SK-N-SH treated with all-trans-retinoic acid at 6 μM for 48 hours (cell line): ENCODE results near the gene NPAS3.

Experiments
- ARNTL ChIP-seq: fragments of 450-650 bp; formaldehyde crosslinking; IDR thresholded peaks from 2 replicates; pipeline ENCODE4 v1.5.0; 2020; ENCODE audit warnings: low read depth, mild to moderate bottlenecking, moderate library complexity, borderline replicate concordance
- RARB ChIP-seq: fragments of 250-450 bp; sonication (Bioruptor Pico); IDR thresholded peaks from 2 replicates; pipeline ENCODE4 v1.8.0; 2021; ENCODE audit warnings: mild to moderate bottlenecking, moderate library complexity
- SNAI2 ChIP-seq: fragments of 250-450 bp; sonication (Bioruptor Pico); IDR thresholded peaks from 2 replicates; pipeline ENCODE4 v1.5.0; 2020; ENCODE audit warnings: mild to moderate bottlenecking, moderate library complexity
- TCF4 ChIP-seq: fragments of 250-450 bp; sonication (Bioruptor Pico); IDR thresholded peaks from 2 replicates; pipeline ENCODE4 v1.8.0; 2021; ENCODE audit warnings: mild to moderate bottlenecking, moderate library complexity, borderline replicate concordance
- ZC3H10 ChIP-seq: fragments of 250-450 bp; sonication (Bioruptor Pico); IDR thresholded peaks from 2 replicates; pipeline ENCODE4 v1.5.1; 2021; ENCODE audit warnings: mild to moderate bottlenecking, moderate library complexity
- ZFP3 ChIP-seq: fragments of 250-450 bp; sonication (Bioruptor Pico); IDR thresholded peaks from 2 replicates; pipeline ENCODE4 v1.5.0; 2020; ENCODE audit warnings: mild to moderate bottlenecking, moderate library complexity
- ZNF70 ChIP-seq: fragments of 450-650 bp; formaldehyde crosslinking; IDR thresholded peaks from 2 replicates; pipeline ENCODE4 v1.5.0; 2020; ENCODE audit warnings: mild to moderate bottlenecking, moderate library complexity
- TF ChIP-seq, protein P1 (sequence below): fragments of 250-450 bp; sonication (Bioruptor Pico); IDR thresholded peaks from 2 replicates; pipeline ENCODE4 v1.5.0; 2020; ENCODE audit warnings: mild to moderate bottlenecking, moderate library complexity

DNA sequence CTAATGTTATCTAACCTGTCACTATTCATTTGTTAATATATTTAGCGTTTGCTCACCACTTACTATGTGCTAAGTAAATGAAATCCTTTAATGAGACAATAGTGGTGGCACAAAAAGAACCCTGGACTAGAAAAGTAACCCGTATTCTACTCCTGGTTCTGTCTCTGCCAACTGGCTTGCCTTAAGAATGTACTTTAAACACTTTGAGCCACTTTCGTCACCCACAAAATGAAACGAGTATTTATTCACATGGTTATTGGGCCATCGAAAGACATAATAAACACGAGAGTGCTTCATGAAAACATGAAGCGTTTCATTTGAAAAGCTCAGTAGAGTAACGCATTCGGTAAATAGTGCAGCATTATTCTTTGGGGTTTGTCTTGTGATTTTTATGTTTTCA, 757.5 kb downstream of the NPAS3 start:
- TF ChIP-seq TCF4 (CRISPR knock-in tag) (no peak), SNAI2 (CRISPR knock-in tag) (no peak), RARB (no peak), ZC3H10 (CRISPR knock-in tag) (no peak), ZFP3 (CRISPR knock-in tag) (no peak), ARNTL (CRISPR knock-in tag) (no peak), ZNF70 (CRISPR knock-in tag) (no peak)
- TF ChIP-seq, protein P1, sequence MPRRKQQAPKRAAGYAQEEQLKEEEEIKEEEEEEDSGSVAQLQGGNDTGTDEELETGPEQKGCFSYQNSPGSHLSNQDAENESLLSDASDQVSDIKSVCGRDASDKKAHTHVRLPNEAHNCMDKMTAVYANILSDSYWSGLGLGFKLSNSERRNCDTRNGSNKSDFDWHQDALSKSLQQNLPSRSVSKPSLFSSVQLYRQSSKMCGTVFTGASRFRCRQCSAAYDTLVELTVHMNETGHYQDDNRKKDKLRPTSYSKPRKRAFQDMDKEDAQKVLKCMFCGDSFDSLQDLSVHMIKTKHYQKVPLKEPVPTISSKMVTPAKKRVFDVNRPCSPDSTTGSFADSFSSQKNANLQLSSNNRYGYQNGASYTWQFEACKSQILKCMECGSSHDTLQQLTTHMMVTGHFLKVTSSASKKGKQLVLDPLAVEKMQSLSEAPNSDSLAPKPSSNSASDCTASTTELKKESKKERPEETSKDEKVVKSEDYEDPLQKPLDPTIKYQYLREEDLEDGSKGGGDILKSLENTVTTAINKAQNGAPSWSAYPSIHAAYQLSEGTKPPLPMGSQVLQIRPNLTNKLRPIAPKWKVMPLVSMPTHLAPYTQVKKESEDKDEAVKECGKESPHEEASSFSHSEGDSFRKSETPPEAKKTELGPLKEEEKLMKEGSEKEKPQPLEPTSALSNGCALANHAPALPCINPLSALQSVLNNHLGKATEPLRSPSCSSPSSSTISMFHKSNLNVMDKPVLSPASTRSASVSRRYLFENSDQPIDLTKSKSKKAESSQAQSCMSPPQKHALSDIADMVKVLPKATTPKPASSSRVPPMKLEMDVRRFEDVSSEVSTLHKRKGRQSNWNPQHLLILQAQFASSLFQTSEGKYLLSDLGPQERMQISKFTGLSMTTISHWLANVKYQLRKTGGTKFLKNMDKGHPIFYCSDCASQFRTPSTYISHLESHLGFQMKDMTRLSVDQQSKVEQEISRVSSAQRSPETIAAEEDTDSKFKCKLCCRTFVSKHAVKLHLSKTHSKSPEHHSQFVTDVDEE (CRISPR knock-in tag), result no peak
